Measurements from ENCODE around the gene PIM1. TPM values are rescaled to one million over a fixed set of nuclear protein-coding genes. Genes with fewer than 3 reads are reported as not detected.

Gene PIM1
- total and polyA plus RNA-seq, 9 of the 15 experiments (the other 6 are each of a cell fraction or from before 2014, with no cell fraction given): 19.0 to 789 (median 212) TPM

DNA sequence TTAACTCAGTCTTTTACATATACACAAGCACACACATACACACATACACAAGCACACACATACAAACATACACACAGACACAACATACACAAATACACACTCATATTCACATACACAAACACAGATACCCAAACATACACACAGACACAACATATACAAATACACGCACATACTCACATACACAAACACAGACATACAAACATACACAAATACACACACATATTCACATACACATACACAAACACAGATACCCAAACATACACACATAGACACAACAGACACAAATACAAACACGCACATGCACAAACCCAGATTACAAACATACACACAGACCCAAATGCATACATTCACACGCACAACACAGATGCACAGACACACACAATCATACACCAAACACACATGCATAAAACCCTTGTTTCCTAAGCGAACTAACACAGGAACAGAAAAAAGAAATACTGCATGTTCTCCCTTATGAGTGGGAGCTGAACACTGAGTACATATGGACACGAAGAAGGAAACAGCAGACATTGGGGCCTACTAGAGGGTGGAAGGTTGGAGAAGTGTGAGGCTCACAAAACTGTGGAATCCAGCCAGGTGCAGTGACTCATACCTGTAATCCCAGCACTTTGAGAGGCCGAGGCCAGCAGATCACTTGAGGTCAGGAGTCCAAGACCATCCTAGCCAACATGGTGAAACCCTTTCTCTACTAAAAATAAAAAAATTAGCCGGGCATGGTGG is 34.2 kb downstream of the PIM1 start (continued):
- TF ChIP-seq ZNF592 (IDR thresholded peaks at IDR 0.05) (peak; percentile 96), ZBTB34 (CRISPR knock-in tag; IDR thresholded peaks at IDR 0.05) (no peak), JUNB (CRISPR knock-in tag; conservative IDR thresholded peaks at IDR 0.05) (0 out of 2 replicates have a peak, but pooled peaks have one; percentile 49), MCM7 (IDR thresholded peaks at IDR 0.05) (peak in 1 of 2 experiments; percentile 95; a peak in 2 of 4 replicates), TAL1 (IDR thresholded peaks at IDR 0.05) (no peak; the same call in 1 of the 2 replicates), MIER1 (IDR thresholded peaks at IDR 0.05; ENCODE audit: low read depth) (peak; percentile 85), RB1 (IDR thresholded peaks at IDR 0.05; ENCODE audit: low read depth) (no peak), KAT7 (CRISPR knock-in tag; IDR thresholded peaks at IDR 0.05; ENCODE audit: borderline replicate concordance) (0 out of 2 replicates have a peak, but pooled peaks have one; percentile 51), ARNT (IDR thresholded peaks at IDR 0.05) (peak; percentile 86 to 94; a peak in 3 of 4 replicates), CXXC5 (CRISPR knock-in tag; IDR thresholded peaks at IDR 0.05) (peak; percentile 61), PRPF4 (IDR thresholded peaks at IDR 0.05; ENCODE audit: insufficient read depth, low read depth, low read length, poor library complexity, severe bottlenecking) (no peak), SNRNP70 (optimal IDR thresholded peaks at IDR 0.05; ENCODE audit: low read depth, low read length) (no peak), ZFPM2 (CRISPR knock-in tag; IDR thresholded peaks at IDR 0.05) (0 out of 2 replicates have a peak, but pooled peaks have one; percentile 69), NR4A1 (CRISPR knock-in tag; IDR thresholded peaks at IDR 0.05) (0 out of 2 replicates have a peak, but pooled peaks have one; percentile 46), NR4A1 (tag; IDR thresholded peaks at IDR 0.05) (peak; percentile 89), ZEB2 (IDR thresholded peaks at IDR 0.05) (peak; percentile 90), HNRNPUL1 (IDR thresholded peaks at IDR 0.05; ENCODE audit: low read length) (no peak), CBFA2T3 (IDR thresholded peaks at IDR 0.05) (peak; percentile 29), FOXK2 (conservative IDR thresholded peaks at IDR 0.05 in 1 of 2, IDR thresholded peaks at IDR 0.05 in 1 of 2; ENCODE audit: low read depth in 2 of 2) (peak; percentile 90 to 91), RFX7 (CRISPR knock-in tag; IDR thresholded peaks at IDR 0.05) (no peak; the same call in 1 of the 2 replicates), ZBTB12 (CRISPR knock-in tag; IDR thresholded peaks at IDR 0.05) (0 out of 2 replicates have a peak, but pooled peaks have one; percentile 25), NR2C1 (IDR thresholded peaks at IDR 0.05) (peak; percentile 68), NR2C1 (tag; IDR thresholded peaks at IDR 0.05) (peak; percentile 63), POLR2A (conservative IDR thresholded peaks at IDR 0.05) (peak; percentile 41; the same call in 1 of the 2 replicates), ATF1 (CRISPR knock-in tag; IDR thresholded peaks at IDR 0.05) (no peak), ATF1 (tag; IDR thresholded peaks at IDR 0.05) (peak; percentile 42)
